HT-29 (cell line): ENCODE measurements around the gene CADPS. TPM values are rescaled to one million over a fixed set of nuclear protein-coding genes. Genes with fewer than 3 reads are reported as not detected.

ENCODE experiments used
- DNase-seq: peaks from one replicate; pipeline ENCODE4 v3.0.0-alpha.2; 2015; ENCODE audit warnings: low spot score
- total RNA-seq: library from RNA; depleted of rRNA; stranded (reverse); fragments of >200 nt; shearing (Covaris generic); gene quantifications from 2 replicates; pipeline ENCODE4 v1.2.3, GENCODE V29; 2014

CADPS gene
- total RNA-seq, 1 experiment from 2014 or later = 0.13 TPM

GRCh38 chr3:62558549-62559112 is 316.6 kb downstream of the CADPS start:
- DNase-seq = peak; percentile 17

- DNase-seq = no peak
Observed at GRCh38 chr3:62557983-62558382, 317.2 kb downstream of the CADPS start.

- DNase-seq = no peak
Observed at GRCh38 chr3:62557450-62557849, 317.8 kb downstream of the CADPS start.

GRCh38 chr3:62556121-62556815 is 318.9 kb downstream of the CADPS start:
- DNase-seq = no peak

GRCh38 chr3:62554264-62554799 is 320.9 kb downstream of the CADPS start:
- peak; percentile 1 for DNase-seq

- DNase-seq = no peak
Observed at GRCh38 chr3:62553811-62554210, 321.4 kb downstream of the CADPS start.

GRCh38 chr3:62551556-62551955 is 323.7 kb downstream of the CADPS start:
- no peak for DNase-seq

GRCh38 chr3:62550439-62550838 is 324.8 kb downstream of the CADPS start:
- no peak for DNase-seq

- no peak for DNase-seq
Observed at GRCh38 chr3:62548528-62549205, 326.5 kb downstream of the CADPS start.

GRCh38 chr3:62546266-62546665 is 328.9 kb downstream of the CADPS start:
- DNase-seq = no peak

- DNase-seq = no peak
Observed at GRCh38 chr3:62542185-62542584, 333.0 kb downstream of the CADPS start.

GRCh38 chr3:62539762-62540161 is 335.5 kb downstream of the CADPS start:
- no peak for DNase-seq

- no peak for DNase-seq
Observed at GRCh38 chr3:62538691-62539356, 336.4 kb downstream of the CADPS start.

GRCh38 chr3:62534326-62534725 is 340.9 kb downstream of the CADPS start:
- no peak for DNase-seq

GRCh38 chr3:62532796-62533195 is 342.4 kb downstream of the CADPS start:
- DNase-seq = no peak

GRCh38 chr3:62531981-62532380 is 343.2 kb downstream of the CADPS start:
- DNase-seq = no peak

- no peak for DNase-seq
Observed at GRCh38 chr3:62531493-62531892, 343.7 kb downstream of the CADPS start.

GRCh38 chr3:62529230-62529629 is 346.0 kb downstream of the CADPS start:
- peak; percentile 38 for DNase-seq

- DNase-seq = no peak
Observed at GRCh38 chr3:62527474-62527873, 347.7 kb downstream of the CADPS start.

- DNase-seq = no peak
Observed at GRCh38 chr3:62525281-62525680, 349.9 kb downstream of the CADPS start.

GRCh38 chr3:62523672-62524071 is 351.5 kb downstream of the CADPS start:
- DNase-seq = no peak

- DNase-seq = no peak
Observed at GRCh38 chr3:62521464-62522105, 353.6 kb downstream of the CADPS start.
